Spleen (tissue), 11 donors: ENCODE measurements around the gene ADCY2. TPM values are rescaled to one million over a fixed set of nuclear protein-coding genes. Genes with fewer than 3 reads are reported as not detected.

ENCODE experiments used
- DNase-seq: peaks from one replicate; pipeline ENCODE4 v3.0.0-alpha.2; 2020
- H3K27ac ChIP-seq, 8 donors: fragments of 200-600 bp; sonication (generic) in 7 of 8; 1 replicate in 4 of 8; 2 replicates in 4 of 8; pipeline versions ENCODE4 v1.5.0 to v1.8.0; 2016 to 2021; ENCODE audit warnings: inconsistent platforms in 4 of 8, mild to moderate bottlenecking in 4 of 8, moderate library complexity in 1 of 8
- H3K27me3 ChIP-seq, 7 donors: fragments of 200-600 bp; sonication (generic) in 6 of 7; replicated peaks in 1 of 7; 1 replicate in 4 of 7; 2 replicates in 3 of 7; pipeline versions ENCODE4 v1.5.0 to v1.8.0; 2016 to 2021; ENCODE audit warnings: inconsistent platforms in 3 of 7, mild to moderate bottlenecking in 1 of 7
- H3K36me3 ChIP-seq, 6 donors: fragments of 200-600 bp; sonication (generic) in 5 of 6; 1 replicate in 4 of 6; 2 replicates in 2 of 6; pipeline versions ENCODE4 v1.5.0 to v1.8.0; 2016 to 2021; ENCODE audit warnings: inconsistent platforms in 2 of 6
- H3K4me1 ChIP-seq, 6 donors: fragments of 200-600 bp; sonication (generic) in 5 of 6; 1 replicate in 3 of 6; 2 replicates in 3 of 6; pipeline versions ENCODE4 v1.5.0 to v1.8.0; 2016 to 2021; ENCODE audit warnings: inconsistent platforms in 3 of 6
- H3K4me3 ChIP-seq, 8 donors: fragments of 200-600 bp; sonication (generic) in 7 of 8; 1 replicate in 4 of 8; 2 replicates in 4 of 8; pipeline versions ENCODE4 v1.5.0 to v1.8.0; 2016 to 2021; ENCODE audit warnings: inconsistent platforms in 4 of 8, mild to moderate bottlenecking in 4 of 8, moderate library complexity in 2 of 8
- H3K9me3 ChIP-seq, 8 donors: fragments of 200-600 bp; sonication (generic) in 7 of 8; 1 replicate in 4 of 8; 2 replicates in 4 of 8; pipeline versions ENCODE4 v1.5.0 to v1.8.0; 2016 to 2021; ENCODE audit warnings: inconsistent platforms in 4 of 8
- CTCF ChIP-seq, 11 experiments: fragments of 200-600 bp in 7 of 11; fragments of 450-650 bp in 4 of 11; sonication (generic) in 4 of 11; IDR thresholded peaks in 8 of 11; conservative IDR thresholded peaks in 3 of 11; 1 replicate in 7 of 11; 2 replicates in 4 of 11; pipeline versions ENCODE4 v1.4.0 to v1.8.0; 2016 to 2021; ENCODE audit warnings: antibody characterized with exemption in 11 of 11, inconsistent platforms in 4 of 11, mild to moderate bottlenecking in 1 of 11
- POLR2A ChIP-seq, 3 donors: fragments of 450-650 bp; IDR thresholded peaks; one replicate each; pipeline ENCODE4 v1.5.1; 2017; ENCODE audit warnings: antibody characterized with exemption in 3 of 3, mild to moderate bottlenecking in 1 of 3
- POLR2AphosphoS5 ChIP-seq, 3 donors: sonication (generic); formaldehyde crosslinking; IDR thresholded peaks; one replicate each; pipeline ENCODE4 v1.5.1; 2017; ENCODE audit warnings: antibody characterized with exemption in 3 of 3
- WGBS, 5 donors: extraction: QIAGEN DNeasy Blood & Tissue Kit in 3 of 5; methylation state at CpG; one replicate each; pipeline versions ENCODE4 v1.1.5 to v1.1.7; 2013 to 2018; 5-methylcytosine and 5-hydroxymethylcytosine counted together
- intact Hi-C: fragments of 100-400 bp; cut with DNase I; formaldehyde crosslinking; loops from one replicate; pipeline ENCODE4 v1.15.0; 2023; ENCODE audit warnings: low total_unique reads
- polyA plus RNA-seq, 3 donors: library from polyadenylated mRNA; stranded (reverse); fragments of 200-250 nt; gene quantifications; one replicate each; pipeline ENCODE4 v1.2.1, GENCODE V29; 2013
- total RNA-seq, 7 donors: library from RNA; depleted of rRNA in 3 of 7; stranded (reverse); fragments of >200 nt in 3 of 7; fragmentation: NEBNext Ultra II Directional in 4 of 7; extraction: Animal tissue kit (Norgen Biotek cat#: 25700) in 4 of 7; gene quantifications; one replicate each; pipeline versions ENCODE4 v1.1.0 to v1.2.1, GENCODE V29; 2016 to 2021
- donor health status: healthy with polysubstance abuse.
- donor health status: DM: no; HTN: no; CAD: no; lungs with moderate emphysema.
- donor health status: DM: no; HTN: no; CAD: no.
- donor health status: Bipolar disorder and iron deficiency.
- donor health status: healthy.
- donor health status: DM: no; HTN: no; CAD: no.
- donor health status: DM: yes; HTN: yes; CAD: no.

The ADCY2 gene
- total and polyA plus RNA-seq, 10 donors, result 0.02 to 1.5 (median 0.18) TPM

- TF ChIP-seq CTCF (IDR thresholded peaks at IDR 0.05 in 8 of 11, conservative IDR thresholded peaks at IDR 0.05 in 3 of 11) (no peak), POLR2A (IDR thresholded peaks at IDR 0.05) (no peak), POLR2AphosphoS5 (IDR thresholded peaks at IDR 0.05) (no peak)
- Histone ChIP-seq H3K4me1 (no peaks in the 10 kb centered on the region), H3K4me3 (no peak overlapping the region), H3K36me3 (no peaks in the 10 kb centered on the region), H3K9me3 (no peaks in the 10 kb centered on the region), H3K27ac (no peak overlapping the region), H3K27me3 (no peaks in the 10 kb centered on the region)
- intact Hi-C loops, result no loop called here
- DNase-seq, result no peak
- WGBS, 5 donors, result 65 to 83% (median 67%) methylated on average over 3 of the region's 3 CpGs
Observed at GRCh38 chr5:7837403-7837802, 441.5 kb downstream of the ADCY2 start.

GRCh38 chr5:7842531-7842930, 446.6 kb downstream of the ADCY2 start:
- no peak for TF ChIP-seq POLR2A (IDR thresholded peaks at IDR 0.05)
- WGBS, 5 donors, result 62 to 78% (median 69%) methylated on average over 2 of the region's 2 CpGs
- Histone ChIP-seq H3K4me3 (no peak overlapping the region), H3K27me3 (no peaks in the 10 kb centered on the region), H3K27ac (no peak overlapping the region), H3K4me1 (no peaks in the 10 kb centered on the region), H3K36me3 (no peaks in the 10 kb centered on the region), H3K9me3 (no peaks in the 10 kb centered on the region)
- intact Hi-C loops, result no loop called here
- DNase-seq, result no peak

- no peak for DNase-seq
- TF ChIP-seq CTCF (IDR thresholded peaks at IDR 0.05 in 8 of 11, conservative IDR thresholded peaks at IDR 0.05 in 3 of 11) (no peak), POLR2AphosphoS5 (IDR thresholded peaks at IDR 0.05) (no peak), POLR2A (IDR thresholded peaks at IDR 0.05) (no peak)
- H3K9me3 ChIP-seq, result no peaks in the 10 kb centered on the region
- H3K36me3 ChIP-seq, result no peaks in the 10 kb centered on the region
- peaks cover 0 to 6% (median 5%) of the 10 kb centered on the region in 6 donors for H3K4me1 ChIP-seq
- H3K4me3 ChIP-seq, result no peak overlapping the region
- peaks cover 0 to 20% (median 15%) of the 10 kb centered on the region in 7 donors for H3K27me3 ChIP-seq
- intact Hi-C loops, result no loop called here
- H3K27ac ChIP-seq, result no peak overlapping the region
Observed at GRCh38 chr5:7844901-7845300, 449.0 kb downstream of the ADCY2 start.

GRCh38 chr5:7845557-7845956, 449.6 kb downstream of the ADCY2 start:
- no peaks in the 10 kb centered on the region for H3K36me3 ChIP-seq
- no peak for DNase-seq
- H3K4me3 ChIP-seq, result no peak overlapping the region
- peaks cover 0 to 26% (median 21%) of the 10 kb centered on the region in 7 donors for H3K27me3 ChIP-seq
- no peak for TF ChIP-seq CTCF (IDR thresholded peaks at IDR 0.05 in 8 of 11, conservative IDR thresholded peaks at IDR 0.05 in 3 of 11)
- TF ChIP-seq POLR2AphosphoS5 (IDR thresholded peaks at IDR 0.05), result no peak
- TF ChIP-seq POLR2A (IDR thresholded peaks at IDR 0.05), result no peak
- H3K27ac ChIP-seq, result no peak overlapping the region
- intact Hi-C loops, result no loop called here
- H3K9me3 ChIP-seq, result no peaks in the 10 kb centered on the region
- 80 to 90% (median 88%) methylated on average over 7 of the region's 7 CpGs for WGBS, 5 donors
- H3K4me1 ChIP-seq, result peaks cover 0 to 12% (median 10%) of the 10 kb centered on the region in 6 donors

GRCh38 chr5:7846327-7846726, 450.4 kb downstream of the ADCY2 start:
- Histone ChIP-seq H3K9me3 (no peaks in the 10 kb centered on the region), H3K4me3 (no peak overlapping the region), H3K27ac (no peak overlapping the region), H3K36me3 (no peaks in the 10 kb centered on the region), H3K4me1 (peaks cover 0 to 20% (median 16%) of the 10 kb centered on the region in 6 donors), H3K27me3 (peaks cover 0 to 34% (median 28%) of the 10 kb centered on the region in 7 donors)
- intact Hi-C loops, result no loop called here
- no peak for DNase-seq
- WGBS, 5 donors, result 85 to 94% (median 89%) methylated on average over 5 of the region's 5 CpGs
- no peak for TF ChIP-seq CTCF (IDR thresholded peaks at IDR 0.05 in 8 of 11, conservative IDR thresholded peaks at IDR 0.05 in 3 of 11)
- TF ChIP-seq POLR2A (IDR thresholded peaks at IDR 0.05), result no peak
- TF ChIP-seq POLR2AphosphoS5 (IDR thresholded peaks at IDR 0.05), result no peak
